Rectal smooth muscle tissue (tissue), 1 donor: ENCODE measurements around the gene RPRD2.

Source experiments
- H3K27ac ChIP-seq: one replicate; pipeline ENCODE4 v1.7.0; 2013; ENCODE audit warnings: low read depth, low read length, inconsistent platforms
- H3K27me3 ChIP-seq: one replicate; pipeline ENCODE4 v1.7.0; 2013; ENCODE audit warnings: low read length; ENCODE audit not compliant: control insufficient read depth, insufficient read depth
- H3K36me3 ChIP-seq: one replicate; pipeline ENCODE4 v1.7.0; 2013; ENCODE audit warnings: low read length; ENCODE audit not compliant: control insufficient read depth, insufficient read depth
- H3K4me1 ChIP-seq: one replicate; pipeline ENCODE4 v1.7.0; 2013; ENCODE audit warnings: low read length; ENCODE audit not compliant: control insufficient read depth, insufficient read depth
- H3K4me3 ChIP-seq: one replicate; pipeline ENCODE4 v1.7.0; 2013; ENCODE audit warnings: low read length
- H3K9ac ChIP-seq: one replicate; pipeline ENCODE4 v1.7.0; 2013; ENCODE audit warnings: low read length

Gene RPRD2

GRCh38 chr1:150479370-150479769 lies 115.4 kb downstream of the RPRD2 start:
- H3K36me3 ChIP-seq, result no peaks in the 10 kb centered on the region
- H3K4me3 ChIP-seq, result no peak overlapping the region
- no peaks in the 10 kb centered on the region for H3K4me1 ChIP-seq
- no peak overlapping the region for H3K27ac ChIP-seq
- no peaks in the 10 kb centered on the region for H3K27me3 ChIP-seq
- no peak overlapping the region for H3K9ac ChIP-seq

GRCh38 chr1:150479927-150480352 lies 116.0 kb downstream of the RPRD2 start:
- Histone ChIP-seq H3K36me3 (no peaks in the 10 kb centered on the region), H3K9ac (no peak overlapping the region), H3K27ac (no peak overlapping the region), H3K4me3 (no peak overlapping the region), H3K27me3 (no peaks in the 10 kb centered on the region), H3K4me1 (no peaks in the 10 kb centered on the region)

DNA sequence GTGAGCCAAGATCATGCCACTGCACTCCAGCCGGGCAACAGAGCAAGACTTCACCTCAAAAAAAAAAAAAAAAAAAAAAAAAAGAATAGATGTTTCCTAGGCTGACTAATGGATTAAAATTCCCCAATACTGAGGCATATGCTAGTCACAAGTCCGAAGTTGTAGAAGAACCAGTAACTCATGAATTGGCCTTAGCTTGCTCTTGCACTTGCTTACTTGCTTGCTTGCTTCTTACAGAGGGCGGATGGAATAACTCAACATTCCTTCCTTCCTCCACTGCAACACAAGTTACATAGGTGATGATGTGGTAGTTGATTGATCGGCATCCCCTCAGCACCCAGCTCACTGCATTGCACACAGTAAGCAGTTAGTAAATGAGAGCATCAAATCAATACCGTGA lies 120.5 kb downstream of the RPRD2 start:
- H3K9ac ChIP-seq, result no peak overlapping the region
- no peaks in the 10 kb centered on the region for H3K36me3 ChIP-seq
- no peak overlapping the region for H3K4me3 ChIP-seq
- H3K4me1 ChIP-seq, result no peaks in the 10 kb centered on the region
- H3K27me3 ChIP-seq, result no peaks in the 10 kb centered on the region
- H3K27ac ChIP-seq, result no peak overlapping the region

- Histone ChIP-seq H3K36me3 (no peaks in the 10 kb centered on the region), H3K4me3 (no peak overlapping the region), H3K9ac (no peak overlapping the region), H3K27ac (no peak overlapping the region), H3K4me1 (no peaks in the 10 kb centered on the region), H3K27me3 (no peaks in the 10 kb centered on the region)
Measured at GRCh38 chr1:150484861-150485260, 120.9 kb downstream of the RPRD2 start.

DNA sequence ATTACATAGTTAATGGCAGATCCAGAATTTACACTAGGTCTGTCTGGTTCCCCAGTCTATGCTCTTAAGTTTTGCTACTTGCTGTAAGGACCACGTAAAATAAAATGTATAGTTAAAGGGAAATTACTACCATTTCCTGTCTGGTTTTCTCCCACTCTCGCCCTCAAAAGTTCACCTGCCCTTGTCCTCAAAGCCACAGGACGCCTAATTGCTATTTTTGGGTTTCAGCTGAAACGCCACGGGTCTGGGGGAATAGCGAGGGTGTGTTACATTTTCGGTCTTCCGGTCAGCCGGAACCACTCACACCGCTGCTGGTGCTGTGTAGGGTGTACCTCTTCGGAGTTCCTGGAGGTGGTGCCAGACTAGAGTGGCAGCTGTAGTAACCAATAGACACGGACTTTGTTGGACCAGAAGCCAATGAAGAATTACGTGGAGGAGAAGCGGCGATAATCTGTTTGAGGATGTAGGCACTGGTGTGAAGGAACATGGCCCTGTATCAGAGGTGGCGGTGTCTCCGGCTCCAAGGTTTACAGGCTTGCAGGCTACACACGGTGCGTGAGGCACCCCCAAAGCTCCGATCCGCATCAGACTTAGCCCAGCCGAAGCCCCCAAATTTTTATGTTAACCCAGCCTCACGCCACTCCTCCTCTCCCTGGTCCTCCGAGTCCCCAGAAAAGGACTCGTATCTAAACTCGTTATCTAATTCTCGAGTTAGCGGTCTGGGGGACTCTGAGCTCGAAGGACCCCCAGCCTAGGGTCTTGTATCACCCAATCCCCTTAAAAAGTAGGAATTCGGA lies 123.2 kb downstream of the RPRD2 start, which contains the start of gene TARS2:
Gene TARS2, plus strand, starts transcription at position 454 of the 797 bp plus-strand sequence. Its CDS starts 32 bp downstream, at position 486.
- H3K9ac ChIP-seq, result peak within 1 kb of the TSS; percentile 80
- H3K36me3 ChIP-seq, result peaks cover 7% of the 10 kb centered on the region
- no peaks in the 10 kb centered on the region for H3K4me1 ChIP-seq
- peak within 1 kb of the TSS; percentile 74 for H3K27ac ChIP-seq
- H3K4me3 ChIP-seq, result peak within 1 kb of the TSS; percentile 94
- H3K27me3 ChIP-seq, result no peaks in the 10 kb centered on the region

GRCh38 chr1:150487763-150488115 lies 123.8 kb downstream of the RPRD2 start:
- H3K36me3 ChIP-seq, result peaks cover 11% of the 10 kb centered on the region
- no peaks in the 10 kb centered on the region for H3K4me1 ChIP-seq
- H3K9ac ChIP-seq, result peak overlapping the region; percentile 69
- H3K27ac ChIP-seq, result no peak overlapping the region
- no peaks in the 10 kb centered on the region for H3K27me3 ChIP-seq
- peak overlapping the region; percentile 94 for H3K4me3 ChIP-seq

- no peaks in the 10 kb centered on the region for H3K27me3 ChIP-seq
- H3K4me1 ChIP-seq, result no peaks in the 10 kb centered on the region
- peaks cover 17% of the 10 kb centered on the region for H3K36me3 ChIP-seq
- H3K27ac ChIP-seq, result no peak overlapping the region
- no peak overlapping the region for H3K4me3 ChIP-seq
- H3K9ac ChIP-seq, result no peak overlapping the region
Measured at GRCh38 chr1:150493175-150493574, 129.2 kb downstream of the RPRD2 start.

DNA sequence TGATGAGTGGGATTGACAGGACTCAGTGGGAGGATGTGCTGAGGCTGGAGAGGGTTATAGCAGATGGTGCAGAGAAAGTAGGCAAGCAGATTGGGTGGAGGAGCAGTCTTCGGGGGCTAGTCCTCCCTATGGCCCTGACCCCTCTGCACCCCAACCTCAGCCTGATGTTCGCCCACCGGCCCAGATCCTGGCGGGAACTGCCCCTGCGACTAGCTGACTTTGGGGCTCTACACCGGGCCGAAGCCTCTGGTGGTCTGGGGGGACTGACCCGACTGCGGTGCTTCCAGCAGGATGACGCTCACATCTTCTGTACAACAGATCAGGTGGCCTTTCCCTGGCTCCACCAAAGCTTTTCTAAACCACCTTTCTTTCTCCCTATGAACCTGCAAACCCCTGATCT lies 134.4 kb downstream of the RPRD2 start:
- Histone ChIP-seq H3K27me3 (no peaks in the 10 kb centered on the region), H3K4me3 (no peak overlapping the region), H3K9ac (no peak overlapping the region), H3K4me1 (no peaks in the 10 kb centered on the region), H3K27ac (no peak overlapping the region), H3K36me3 (peaks cover 17% of the 10 kb centered on the region)

- no peaks in the 10 kb centered on the region for H3K27me3 ChIP-seq
- H3K4me1 ChIP-seq, result no peaks in the 10 kb centered on the region
- H3K4me3 ChIP-seq, result no peak overlapping the region
- no peak overlapping the region for H3K9ac ChIP-seq
- H3K27ac ChIP-seq, result no peak overlapping the region
- peaks cover 18% of the 10 kb centered on the region for H3K36me3 ChIP-seq
Measured at GRCh38 chr1:150505431-150505830, 141.5 kb downstream of the RPRD2 start.

GRCh38 chr1:150507912-150508864 lies 144.2 kb downstream of the RPRD2 start, which contains the start of gene ECM1:
Gene ECM1, plus strand, starts transcription at chr1:150508109. Its CDS starts 101 bp downstream, at chr1:150508210.
- no peaks in the 10 kb centered on the region for H3K27me3 ChIP-seq
- peak within 1 kb of the TSS; percentile 32 for H3K9ac ChIP-seq
- H3K4me1 ChIP-seq, result no peaks in the 10 kb centered on the region
- H3K4me3 ChIP-seq, result peak within 1 kb of the TSS; percentile 54
- H3K27ac ChIP-seq, result peak within 1 kb of the TSS; percentile 51
- H3K36me3 ChIP-seq, result peaks cover 14% of the 10 kb centered on the region

GRCh38 chr1:150508982-150509381 lies 145.0 kb downstream of the RPRD2 start:
- Histone ChIP-seq H3K27me3 (no peaks in the 10 kb centered on the region), H3K27ac (no peak overlapping the region), H3K4me3 (no peak overlapping the region), H3K9ac (no peak overlapping the region), H3K36me3 (peaks cover 14% of the 10 kb centered on the region), H3K4me1 (no peaks in the 10 kb centered on the region)

DNA sequence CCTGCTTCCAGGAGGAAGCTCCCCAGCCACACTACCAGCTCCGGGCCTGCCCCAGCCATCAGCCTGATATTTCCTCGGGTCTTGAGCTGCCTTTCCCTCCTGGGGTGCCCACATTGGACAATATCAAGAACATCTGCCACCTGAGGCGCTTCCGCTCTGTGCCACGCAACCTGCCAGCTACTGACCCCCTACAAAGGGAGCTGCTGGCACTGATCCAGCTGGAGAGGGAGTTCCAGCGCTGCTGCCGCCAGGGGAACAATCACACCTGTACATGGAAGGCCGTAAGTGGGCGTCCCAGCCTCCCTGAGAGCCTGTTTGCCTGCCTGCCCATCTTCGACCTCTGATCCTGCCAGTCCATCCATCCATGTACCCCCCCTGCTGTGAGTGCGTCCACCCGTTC lies 147.6 kb downstream of the RPRD2 start:
- peaks cover 5% of the 10 kb centered on the region for H3K4me1 ChIP-seq
- no peak overlapping the region for H3K27ac ChIP-seq
- no peaks in the 10 kb centered on the region for H3K27me3 ChIP-seq
- H3K9ac ChIP-seq, result no peak overlapping the region
- H3K4me3 ChIP-seq, result no peak overlapping the region
- H3K36me3 ChIP-seq, result peaks cover 3% of the 10 kb centered on the region
